Endodermal cell (in vitro differentiated cells): ENCODE measurements around the gene TECRL. TPM values are rescaled to one million over a fixed set of nuclear protein-coding genes. Genes with fewer than 3 reads are reported as not detected.

Experiments
- DNase-seq: peaks from one replicate; pipeline ENCODE4 v3.0.0-alpha.2; 2017
- H3K27ac ChIP-seq: 2 replicates; pipeline ENCODE4 v1.5.1; 2013; ENCODE audit warnings: mild to moderate bottlenecking, low read depth, low read length, moderate library complexity
- H3K27me3 ChIP-seq: 2 replicates; pipeline ENCODE4 v1.6.1; 2013; ENCODE audit warnings: mild to moderate bottlenecking, low read length, moderate library complexity; ENCODE audit not compliant: insufficient read depth, control insufficient read depth, poor library complexity, severe bottlenecking
- H3K36me3 ChIP-seq: 2 replicates; pipeline ENCODE4 v1.7.0; 2013; ENCODE audit warnings: mild to moderate bottlenecking, low read length, moderate library complexity; ENCODE audit not compliant: control insufficient read depth, insufficient read depth
- H3K4me1 ChIP-seq: one replicate; pipeline ENCODE4 v1.7.0; 2013; ENCODE audit warnings: low read length; ENCODE audit not compliant: control insufficient read depth, insufficient read depth
- H3K4me3 ChIP-seq: 2 replicates; pipeline ENCODE4 v1.5.1; 2013; ENCODE audit warnings: mild to moderate bottlenecking, low read length, moderate library complexity
- H3K9ac ChIP-seq: 2 replicates; pipeline ENCODE4 v1.6.1; 2013; ENCODE audit warnings: mild to moderate bottlenecking, low read length, moderate library complexity; ENCODE audit not compliant: poor library complexity, severe bottlenecking; ENCODE audit errors: extremely low read depth
- H3K9me3 ChIP-seq: 2 replicates; pipeline ENCODE4 v1.6.1; 2013; ENCODE audit warnings: mild to moderate bottlenecking, low read length, moderate library complexity; ENCODE audit not compliant: control insufficient read depth
- H3K27ac Mint-ChIP-seq: 2 replicates; pipeline ENCODE4 v1.8.0; 2020; ENCODE audit warnings: mixed read lengths
- H3K27me3 Mint-ChIP-seq: 2 replicates; pipeline ENCODE4 v1.8.0; 2021; ENCODE audit warnings: mild to moderate bottlenecking, mixed read lengths; ENCODE audit not compliant: insufficient read depth
- H3K36me3 Mint-ChIP-seq: 2 replicates; pipeline ENCODE4 v1.8.0; 2020; ENCODE audit warnings: low read depth, mixed read lengths
- H3K4me1 Mint-ChIP-seq: 2 replicates; pipeline ENCODE4 v1.8.0; 2020; ENCODE audit warnings: mixed read lengths
- H3K4me3 Mint-ChIP-seq: 2 replicates; pipeline ENCODE4 v1.8.0; 2020; ENCODE audit warnings: mild to moderate bottlenecking, moderate library complexity, mixed read lengths
- H3K9me3 Mint-ChIP-seq: 2 replicates; pipeline ENCODE4 v1.8.0; 2020; ENCODE audit warnings: mild to moderate bottlenecking, mixed read lengths
- CTCF ChIP-seq: fragments of 200-600 bp; sonication (generic); conservative IDR thresholded peaks from 2 replicates; pipeline ENCODE4 v1.5.0; 2021; ENCODE audit warnings: antibody characterized with exemption, mild to moderate bottlenecking
- WGBS, 2 experiments: methylation state at CpG; one replicate each; pipeline versions ENCODE4 v1.1.5 to v1.1.7; 2013; ENCODE audit warnings: missing lambda C conversion rate in 2 of 2, mixed read lengths in 1 of 2; ENCODE audit not compliant: insufficient coverage in 1 of 2, insufficient read length in 1 of 2; 5-methylcytosine and 5-hydroxymethylcytosine counted together
- total RNA-seq, 2 donors: library from RNA; stranded (reverse); fragmentation: NEBNext Ultra II Directional in 1 of 2; extraction: Animal tissue kit (Norgen Biotek cat#: 25700) in 1 of 2; gene quantifications; 2 replicates in 1 of 2; 3 replicates in 1 of 2; pipeline ENCODE4 v1.2.1, GENCODE V29; 2021

Gene TECRL
- total RNA-seq, 2 donors from 2014 or later = not detected

GRCh38 chr4:64305565-64306254 is 103.5 kb downstream of the TECRL start:
- Histone ChIP-seq H3K9ac (no peak overlapping the region), H3K36me3 (no peaks in the 10 kb centered on the region), H3K9me3 (peaks cover 16% of the 10 kb centered on the region), H3K4me1 (no peaks in the 10 kb centered on the region), H3K4me3 (no peak overlapping the region), H3K27me3 (no peaks in the 10 kb centered on the region), H3K27ac (no peak overlapping the region)
- H3K36me3 Mint-ChIP-seq = no peaks in the 10 kb centered on the region
- no peak overlapping the region for H3K27ac Mint-ChIP-seq
- peaks cover 16% of the 10 kb centered on the region for H3K9me3 Mint-ChIP-seq
- DNase-seq = no peak
- TF ChIP-seq CTCF = no peak
- no peaks in the 10 kb centered on the region for H3K4me1 Mint-ChIP-seq
- no peak overlapping the region for H3K4me3 Mint-ChIP-seq
- H3K27me3 Mint-ChIP-seq = no peaks in the 10 kb centered on the region
- 40 to 92% methylated on average over 1 of the region's 1 CpG for WGBS, 2 experiments

- H3K9me3 ChIP-seq = no peaks in the 10 kb centered on the region
- 95 to 100% methylated on average over 5 to 14 of the region's 14 CpGs for WGBS, 2 experiments
- no peaks in the 10 kb centered on the region for H3K9me3 Mint-ChIP-seq
- peaks cover 3% of the 10 kb centered on the region for H3K4me1 Mint-ChIP-seq
- no peaks in the 10 kb centered on the region for H3K36me3 Mint-ChIP-seq
- no peak overlapping the region for H3K4me3 Mint-ChIP-seq
- no peak for DNase-seq
- no peaks in the 10 kb centered on the region for H3K27me3 Mint-ChIP-seq
- TF ChIP-seq CTCF = no peak
- H3K36me3 ChIP-seq = no peaks in the 10 kb centered on the region
- H3K4me3 ChIP-seq = no peak overlapping the region
- no peaks in the 10 kb centered on the region for H3K4me1 ChIP-seq
- no peak overlapping the region for H3K9ac ChIP-seq
- H3K27me3 ChIP-seq = no peaks in the 10 kb centered on the region
- no peak overlapping the region for H3K27ac Mint-ChIP-seq
- H3K27ac ChIP-seq = no peak overlapping the region
Measured at GRCh38 chr4:64272432-64272831, 136.8 kb downstream of the TECRL start.

GRCh38 chr4:64271601-64272081 is 137.6 kb downstream of the TECRL start:
- no peak for TF ChIP-seq CTCF
- Histone ChIP-seq H3K27me3 (no peaks in the 10 kb centered on the region), H3K36me3 (no peaks in the 10 kb centered on the region), H3K4me1 (no peaks in the 10 kb centered on the region), H3K9me3 (no peaks in the 10 kb centered on the region), H3K27ac (no peak overlapping the region), H3K4me3 (no peak overlapping the region), H3K9ac (no peak overlapping the region)
- Mint-ChIP-seq H3K9me3 (peaks cover 8% of the 10 kb centered on the region), H3K4me1 (peaks cover 3% of the 10 kb centered on the region), H3K27ac (no peak overlapping the region), H3K27me3 (no peaks in the 10 kb centered on the region), H3K4me3 (no peak overlapping the region), H3K36me3 (no peaks in the 10 kb centered on the region)
- DNase-seq = no peak
- WGBS, 2 experiments = 92 to 95% methylated on average over 6 to 9 of the region's 9 CpGs
